K562 (cell line): ENCODE data around the gene BEND6. TPM values are rescaled to one million over a fixed set of nuclear protein-coding genes. Genes with fewer than 3 reads are reported as not detected.
A peak's percentile ranks its signal among the peaks of the same experiment; 100 is the strongest.

Source experiments
- ARHGAP35 ChIP-seq: fragments of 450-650 bp; IDR thresholded peaks from 2 replicates; pipeline ENCODE4 v1.6.1; 2018; ENCODE audit not compliant: partially characterized antibody
- BACH1 ChIP-seq: fragments of 200-800 bp; sonication (Bioruptor generic); IDR thresholded peaks from 2 replicates; pipeline ENCODE4 v1.6.1; 2016; ENCODE audit warnings: missing genetic modification characterization, missing compliant biosample characterization
- E2F6 ChIP-seq, 2 experiments: IDR thresholded peaks; 2 replicates each; pipeline ENCODE4 v1.6.1; 2011; ENCODE audit warnings: borderline replicate concordance in 1 of 2, control low read depth in 1 of 2, low read depth in 1 of 2, low read length in 1 of 2, mild to moderate bottlenecking in 1 of 2, mixed read lengths in 1 of 2, moderate library complexity in 1 of 2; ENCODE audit not compliant: insufficient read depth in 1 of 2, insufficient read length in 1 of 2, poor library complexity in 1 of 2, severe bottlenecking in 1 of 2; ENCODE audit errors: extremely low read depth in 1 of 2
- FOXK1 ChIP-seq: sonication (generic); formaldehyde crosslinking; IDR thresholded peaks from 2 replicates; pipeline ENCODE4 v1.8.0; 2022; ENCODE audit warnings: missing genetic modification reagents, mild to moderate bottlenecking, borderline replicate concordance
- KDM1A ChIP-seq, 2 experiments: fragments of 450-650 bp; IDR thresholded peaks; 2 replicates each; pipeline ENCODE4 v1.6.1; 2016; ENCODE audit warnings: mild to moderate bottlenecking in 2 of 2
- NCOA1 ChIP-seq: fragments of 450-650 bp; IDR thresholded peaks from 2 replicates; pipeline ENCODE4 v1.6.1; 2016; ENCODE audit warnings: low read depth
- NFATC3 ChIP-seq: fragments of 450-650 bp; IDR thresholded peaks from 2 replicates; pipeline ENCODE4 v1.6.1; 2017; ENCODE audit warnings: mild to moderate bottlenecking
- PML ChIP-seq: IDR thresholded peaks from 2 replicates; pipeline ENCODE4 v1.6.1; 2012; ENCODE audit warnings: low read length, inconsistent platforms
- POLR2B ChIP-seq: fragments of 450-650 bp; IDR thresholded peaks from 2 replicates; pipeline ENCODE4 v1.6.1; 2018; ENCODE audit warnings: low read depth; ENCODE audit not compliant: partially characterized antibody
- SIN3A ChIP-seq, 2 experiments: fragments of 150-350 bp in 1 of 2; IDR thresholded peaks; 2 replicates each; pipeline ENCODE4 v1.6.1; 2011 to 2016; ENCODE audit warnings: borderline replicate concordance in 2 of 2, low read depth in 2 of 2, low read length in 2 of 2, mild to moderate bottlenecking in 2 of 2, moderate library complexity in 2 of 2; ENCODE audit not compliant: control insufficient read depth in 1 of 2
- SRSF1 ChIP-seq: fragments of 200-400 bp; formaldehyde crosslinking; IDR thresholded peaks from 2 replicates; pipeline ENCODE4 v1.6.1; 2017; ENCODE audit warnings: mild to moderate bottlenecking, low read depth, low read length, moderate library complexity
- TCFL5 ChIP-seq: fragments of 250-450 bp; sonication (Bioruptor Pico); conservative IDR thresholded peaks from 2 replicates; pipeline ENCODE4 v1.6.1; 2021; ENCODE audit warnings: mild to moderate bottlenecking, moderate library complexity, matching md5 sums
- TSC22D4 ChIP-seq: fragments of 450-650 bp; IDR thresholded peaks from 2 replicates; pipeline ENCODE4 v1.6.1; 2016; ENCODE audit warnings: missing genetic modification characterization, missing biosample characterization, control low read depth
- ZNF175 ChIP-seq: fragments of 200-800 bp; sonication (Bioruptor generic); IDR thresholded peaks from 2 replicates; pipeline ENCODE4 v1.6.1; 2016; ENCODE audit warnings: low read depth, mild to moderate bottlenecking, missing genetic modification characterization, missing compliant biosample characterization
- ZNF274 ChIP-seq: IDR thresholded peaks from 2 replicates; pipeline ENCODE4 v1.6.1; 2011; ENCODE audit warnings: low read depth, mild to moderate bottlenecking, low read length, moderate library complexity, borderline replicate concordance
- ZNF3 ChIP-seq: fragments of 250-450 bp; sonication (Bioruptor Pico); IDR thresholded peaks from 2 replicates; pipeline ENCODE4 v1.5.0; 2021; ENCODE audit warnings: mild to moderate bottlenecking, moderate library complexity
- ZNF639 ChIP-seq, 2 experiments: fragments of 200-800 bp in 1 of 2; sonication (Bioruptor generic) in 1 of 2; sonication (generic) in 1 of 2; formaldehyde crosslinking in 1 of 2; IDR thresholded peaks in 1 of 2; conservative IDR thresholded peaks in 1 of 2; 2 replicates each; pipeline versions ENCODE4 v1.5.0 to v1.6.1; 2016 to 2020; ENCODE audit warnings: missing compliant biosample characterization in 1 of 2, missing genetic modification characterization in 1 of 2, missing genetic modification reagents in 1 of 2
- polyA plus RNA-seq, 8 experiments: library from polyadenylated mRNA; depleted of rRNA in 4 of 8; stranded (reverse) in 5 of 8; unstranded in 3 of 8; fragments of >200 nt; fragmentation: Nextera tagmentation in 2 of 8; fragmentation: Illumina TruSeq in 1 of 8; extraction: Ambion mirVana in 2 of 8; extraction: Trizol in 1 of 8; gene quantifications; 2 replicates each; pipeline versions ENCODE4 v1.2.1 to v1.2.3, GENCODE V29; 2011 to 2014; ENCODE audit warnings: inconsistent platforms in 1 of 8, missing spikeins in 1 of 8
- total RNA-seq, 7 experiments: library from RNA; depleted of rRNA in 6 of 7; stranded (reverse); fragments of >200 nt in 6 of 7; fragmentation: Illumina TruSeq in 2 of 7; extraction: Trizol in 2 of 7; gene quantifications; 2 replicates each; pipeline versions ENCODE4 v1.2.1 to v1.2.3, GENCODE V29; 2011 to 2021; ENCODE audit warnings: low replicate concordance in 1 of 7
- TF ChIP-seq, protein P1 (sequence below): fragments of 200-800 bp; sonication (Bioruptor generic); IDR thresholded peaks from 2 replicates; pipeline ENCODE4 v1.6.1; 2017; ENCODE audit warnings: missing genetic modification characterization, missing compliant biosample characterization
- TF ChIP-seq, protein P2 (sequence below): fragments of 450-650 bp; IDR thresholded peaks from 2 replicates; pipeline ENCODE4 v1.6.1; 2017; ENCODE audit warnings: antibody characterized with exemption, mild to moderate bottlenecking

The BEND6 gene
- total and polyA plus RNA-seq, 9 of the 15 experiments (the other 6 are each of a cell fraction or from before 2014, with no cell fraction given): 0.37 to 4.0 (median 1.1) TPM

DNA sequence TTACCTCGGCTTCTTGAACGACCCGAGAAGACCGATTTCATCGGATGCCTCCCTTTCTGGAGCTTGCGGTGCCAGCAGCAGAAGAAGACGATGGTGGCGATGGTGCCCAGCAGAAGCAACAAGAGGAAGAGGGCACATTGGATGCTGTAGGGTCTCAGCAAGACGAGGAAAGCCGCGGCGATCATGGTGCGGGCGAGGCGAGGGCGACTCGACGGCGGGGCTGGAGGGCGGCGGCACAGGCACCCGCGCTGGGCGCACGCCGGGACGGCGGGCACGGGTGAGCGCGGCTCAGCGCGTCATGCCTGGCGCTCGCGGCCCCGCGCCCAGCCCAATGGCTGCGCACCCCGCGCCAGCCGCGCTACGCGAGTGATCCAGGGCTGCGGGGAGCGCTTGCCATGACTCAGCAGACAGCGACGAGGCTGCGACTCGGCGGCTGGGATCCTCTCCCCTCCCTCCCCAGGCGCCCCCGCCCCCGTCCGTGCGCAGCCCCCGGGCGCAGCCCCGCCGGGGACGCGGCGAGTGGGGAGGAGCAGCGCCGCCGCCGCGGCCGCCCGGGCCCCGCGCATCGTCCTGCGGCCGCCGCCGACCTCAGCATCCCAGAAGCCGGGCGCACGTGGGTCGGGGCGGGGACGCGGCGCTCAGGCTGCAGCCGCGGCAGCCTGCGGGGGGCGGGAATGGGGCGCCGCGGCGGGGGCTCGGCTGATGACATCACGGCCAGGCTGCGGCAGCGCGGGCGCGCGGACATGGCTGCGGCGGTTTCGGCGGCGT, at the start of gene BEND6 (continued):
- TF ChIP-seq, protein P1, sequence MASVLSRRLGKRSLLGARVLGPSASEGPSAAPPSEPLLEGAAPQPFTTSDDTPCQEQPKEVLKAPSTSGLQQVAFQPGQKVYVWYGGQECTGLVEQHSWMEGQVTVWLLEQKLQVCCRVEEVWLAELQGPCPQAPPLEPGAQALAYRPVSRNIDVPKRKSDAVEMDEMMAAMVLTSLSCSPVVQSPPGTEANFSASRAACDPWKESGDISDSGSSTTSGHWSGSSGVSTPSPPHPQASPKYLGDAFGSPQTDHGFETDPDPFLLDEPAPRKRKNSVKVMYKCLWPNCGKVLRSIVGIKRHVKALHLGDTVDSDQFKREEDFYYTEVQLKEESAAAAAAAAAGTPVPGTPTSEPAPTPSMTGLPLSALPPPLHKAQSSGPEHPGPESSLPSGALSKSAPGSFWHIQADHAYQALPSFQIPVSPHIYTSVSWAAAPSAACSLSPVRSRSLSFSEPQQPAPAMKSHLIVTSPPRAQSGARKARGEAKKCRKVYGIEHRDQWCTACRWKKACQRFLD (CRISPR knock-in tag): peak; percentile 88
- TF ChIP-seq SIN3A (IDR thresholded peaks at IDR 0.05; ENCODE audit: borderline replicate concordance in 2 of 2, control insufficient read depth in 1 of 2, low read depth in 2 of 2, low read length in 2 of 2) (no peak), KDM1A (IDR thresholded peaks at IDR 0.05) (no peak), NCOA1 (no peak), NFATC3 (no peak), BACH1 (tag) (peak; percentile 97), TCFL5 (no peak), FOXK1 (CRISPR knock-in tag) (no peak), ZNF175 (CRISPR knock-in tag) (no peak), SRSF1 (no peak), TSC22D4 (tag) (no peak), ARHGAP35 (no peak), ZNF639 (CRISPR knock-in tag; conservative IDR thresholded peaks at IDR 0.05 in 1 of 2, IDR thresholded peaks at IDR 0.05 in 1 of 2) (peak in 1 of 2 experiments; percentile 82; a peak in 2 of 4 replicates), POLR2B (no peak), E2F6 (IDR thresholded peaks at IDR 0.05; ENCODE audit: borderline replicate concordance in 1 of 2, extremely low read depth in 1 of 2, insufficient read depth in 1 of 2, insufficient read length in 1 of 2, low read depth in 1 of 2, low read length in 1 of 2, poor library complexity in 1 of 2, severe bottlenecking in 1 of 2) (peak; percentile 61 to 73), ZNF3 (no peak), PML (no peak), ZNF274 (no peak)
- TF ChIP-seq, protein P2, sequence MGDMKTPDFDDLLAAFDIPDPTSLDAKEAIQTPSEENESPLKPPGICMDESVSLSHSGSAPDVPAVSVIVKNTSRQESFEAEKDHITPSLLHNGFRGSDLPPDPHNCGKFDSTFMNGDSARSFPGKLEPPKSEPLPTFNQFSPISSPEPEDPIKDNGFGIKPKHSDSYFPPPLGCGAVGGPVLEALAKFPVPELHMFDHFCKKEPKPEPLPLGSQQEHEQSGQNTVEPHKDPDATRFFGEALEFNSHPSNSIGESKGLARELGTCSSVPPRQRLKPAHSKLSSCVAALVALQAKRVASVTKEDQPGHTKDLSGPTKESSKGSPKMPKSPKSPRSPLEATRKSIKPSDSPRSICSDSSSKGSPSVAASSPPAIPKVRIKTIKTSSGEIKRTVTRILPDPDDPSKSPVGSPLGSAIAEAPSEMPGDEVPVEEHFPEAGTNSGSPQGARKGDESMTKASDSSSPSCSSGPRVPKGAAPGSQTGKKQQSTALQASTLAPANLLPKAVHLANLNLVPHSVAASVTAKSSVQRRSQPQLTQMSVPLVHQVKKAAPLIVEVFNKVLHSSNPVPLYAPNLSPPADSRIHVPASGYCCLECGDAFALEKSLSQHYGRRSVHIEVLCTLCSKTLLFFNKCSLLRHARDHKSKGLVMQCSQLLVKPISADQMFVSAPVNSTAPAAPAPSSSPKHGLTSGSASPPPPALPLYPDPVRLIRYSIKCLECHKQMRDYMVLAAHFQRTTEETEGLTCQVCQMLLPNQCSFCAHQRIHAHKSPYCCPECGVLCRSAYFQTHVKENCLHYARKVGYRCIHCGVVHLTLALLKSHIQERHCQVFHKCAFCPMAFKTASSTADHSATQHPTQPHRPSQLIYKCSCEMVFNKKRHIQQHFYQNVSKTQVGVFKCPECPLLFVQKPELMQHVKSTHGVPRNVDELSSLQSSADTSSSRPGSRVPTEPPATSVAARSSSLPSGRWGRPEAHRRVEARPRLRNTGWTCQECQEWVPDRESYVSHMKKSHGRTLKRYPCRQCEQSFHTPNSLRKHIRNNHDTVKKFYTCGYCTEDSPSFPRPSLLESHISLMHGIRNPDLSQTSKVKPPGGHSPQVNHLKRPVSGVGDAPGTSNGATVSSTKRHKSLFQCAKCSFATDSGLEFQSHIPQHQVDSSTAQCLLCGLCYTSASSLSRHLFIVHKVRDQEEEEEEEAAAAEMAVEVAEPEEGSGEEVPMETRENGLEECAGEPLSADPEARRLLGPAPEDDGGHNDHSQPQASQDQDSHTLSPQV: no peak
